ENCODE data around the gene PKDCC. TPM values are rescaled to one million over a fixed set of nuclear protein-coding genes. Genes with fewer than 3 reads are reported as not detected.

PKDCC gene
- total and polyA plus RNA-seq, 2 donors from 2014 or later = 28.1 to 52.2 TPM

DNA sequence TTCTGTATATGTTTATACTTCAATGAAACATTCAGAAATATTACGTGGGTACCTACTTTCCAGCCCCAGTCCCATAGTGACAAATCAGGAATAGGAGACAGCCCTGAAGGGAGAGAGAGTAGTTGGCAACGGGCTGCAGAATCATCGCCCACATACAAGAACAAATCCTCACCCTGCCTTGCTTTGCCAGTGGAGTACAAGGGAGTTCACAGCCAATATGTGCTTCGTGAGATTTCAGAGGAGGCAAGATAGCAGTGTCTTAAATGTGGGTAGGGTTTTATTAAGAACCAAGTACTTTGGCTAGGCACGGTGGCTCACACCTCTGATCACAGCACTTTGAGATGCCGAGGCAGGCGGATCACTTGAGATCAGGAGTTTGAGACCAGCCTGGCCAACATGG is 40.3 kb upstream of the PKDCC start:
- Histone ChIP-seq H3K36me3 (ENCODE audit: control insufficient read depth in 2 of 3, insufficient read depth in 3 of 3, low read length in 3 of 3) (no peaks in the 10 kb centered on the region), H3K27ac (ENCODE audit: low read depth in 2 of 2, low read length in 2 of 2) (no peak overlapping the region), H3K27me3 (ENCODE audit: control insufficient read depth, insufficient read depth, low read length) (no peaks in the 10 kb centered on the region), H3K4me1 (ENCODE audit: control insufficient read depth in 2 of 3, insufficient read depth in 2 of 3, low read depth in 1 of 3, low read length in 3 of 3) (peaks cover 0 to 7% (median 2%) of the 10 kb centered on the region in 3 donors), H3K9me3 (ENCODE audit: control insufficient read depth in 2 of 3, insufficient read depth in 1 of 3, low read length in 3 of 3) (no peaks in the 10 kb centered on the region), H3K4me3 (ENCODE audit: low read length in 3 of 3) (no peak overlapping the region), H3K9ac (ENCODE audit: low read length in 3 of 3) (no peak overlapping the region)
- DNase-seq (no peak), FAIRE-seq (no peak)
- TF ChIP-seq, protein P1, sequence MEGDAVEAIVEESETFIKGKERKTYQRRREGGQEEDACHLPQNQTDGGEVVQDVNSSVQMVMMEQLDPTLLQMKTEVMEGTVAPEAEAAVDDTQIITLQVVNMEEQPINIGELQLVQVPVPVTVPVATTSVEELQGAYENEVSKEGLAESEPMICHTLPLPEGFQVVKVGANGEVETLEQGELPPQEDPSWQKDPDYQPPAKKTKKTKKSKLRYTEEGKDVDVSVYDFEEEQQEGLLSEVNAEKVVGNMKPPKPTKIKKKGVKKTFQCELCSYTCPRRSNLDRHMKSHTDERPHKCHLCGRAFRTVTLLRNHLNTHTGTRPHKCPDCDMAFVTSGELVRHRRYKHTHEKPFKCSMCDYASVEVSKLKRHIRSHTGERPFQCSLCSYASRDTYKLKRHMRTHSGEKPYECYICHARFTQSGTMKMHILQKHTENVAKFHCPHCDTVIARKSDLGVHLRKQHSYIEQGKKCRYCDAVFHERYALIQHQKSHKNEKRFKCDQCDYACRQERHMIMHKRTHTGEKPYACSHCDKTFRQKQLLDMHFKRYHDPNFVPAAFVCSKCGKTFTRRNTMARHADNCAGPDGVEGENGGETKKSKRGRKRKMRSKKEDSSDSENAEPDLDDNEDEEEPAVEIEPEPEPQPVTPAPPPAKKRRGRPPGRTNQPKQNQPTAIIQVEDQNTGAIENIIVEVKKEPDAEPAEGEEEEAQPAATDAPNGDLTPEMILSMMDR (IDR thresholded peaks at IDR 0.05; ENCODE audit: borderline replicate concordance, extremely low read depth, insufficient read depth) = no peak
- intact Hi-C loops (cut with DNase I) = no loop called here

DNA sequence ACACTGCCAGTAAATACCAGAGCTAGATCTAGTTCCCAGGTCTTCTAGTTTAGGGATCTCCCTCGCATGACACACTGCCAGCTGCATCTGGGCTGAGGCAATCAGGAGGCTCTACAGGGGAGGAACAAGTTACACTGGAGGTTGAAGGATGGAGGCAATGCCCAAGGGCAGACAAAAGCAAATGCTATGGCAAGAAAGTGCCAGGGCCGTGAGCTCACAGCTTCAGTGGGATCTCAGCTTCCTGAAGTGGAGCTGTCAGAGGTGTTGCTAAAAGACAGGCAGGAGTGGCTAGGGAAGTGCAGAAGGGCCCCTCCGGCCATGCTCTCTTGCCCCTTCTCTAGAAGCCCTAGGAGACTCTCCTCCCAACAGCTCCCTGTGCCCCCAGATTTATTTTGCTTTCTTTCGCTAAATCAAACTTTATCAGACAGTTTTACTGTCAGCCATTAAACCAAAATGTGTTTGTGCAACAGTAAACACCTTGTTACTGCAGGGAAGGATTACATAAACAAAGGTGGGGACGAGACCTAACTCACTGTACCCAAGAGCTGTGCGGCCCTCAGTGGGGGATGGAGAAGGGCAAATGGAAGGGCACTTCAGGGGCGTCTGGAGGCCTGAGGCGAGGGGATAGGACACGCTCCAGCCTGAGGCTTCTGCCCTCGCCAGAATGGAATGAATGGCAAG is 39.4 kb upstream of the PKDCC start:
- Histone ChIP-seq H3K27me3 (ENCODE audit: control insufficient read depth, insufficient read depth, low read length) (no peaks in the 10 kb centered on the region), H3K36me3 (ENCODE audit: control insufficient read depth in 2 of 3, insufficient read depth in 3 of 3, low read length in 3 of 3) (no peaks in the 10 kb centered on the region), H3K4me1 (ENCODE audit: control insufficient read depth in 2 of 3, insufficient read depth in 2 of 3, low read depth in 1 of 3, low read length in 3 of 3) (peaks cover 0 to 7% (median 2%) of the 10 kb centered on the region in 3 donors), H3K4me3 (ENCODE audit: low read length in 3 of 3) (no peak overlapping the region), H3K27ac (ENCODE audit: low read depth in 2 of 2, low read length in 2 of 2) (no peak overlapping the region), H3K9me3 (ENCODE audit: control insufficient read depth in 2 of 3, insufficient read depth in 1 of 3, low read length in 3 of 3) (no peaks in the 10 kb centered on the region), H3K9ac (ENCODE audit: low read length in 3 of 3) (no peak overlapping the region)
- peak in 4 of 5 donors; percentile 64 to 93 (median 80) for DNase-seq
- FAIRE-seq = no peak
- intact Hi-C loops (cut with DNase I) = no loop called here
- TF ChIP-seq, protein P1 (IDR thresholded peaks at IDR 0.05; ENCODE audit: borderline replicate concordance, extremely low read depth, insufficient read depth) = no peak

DNA sequence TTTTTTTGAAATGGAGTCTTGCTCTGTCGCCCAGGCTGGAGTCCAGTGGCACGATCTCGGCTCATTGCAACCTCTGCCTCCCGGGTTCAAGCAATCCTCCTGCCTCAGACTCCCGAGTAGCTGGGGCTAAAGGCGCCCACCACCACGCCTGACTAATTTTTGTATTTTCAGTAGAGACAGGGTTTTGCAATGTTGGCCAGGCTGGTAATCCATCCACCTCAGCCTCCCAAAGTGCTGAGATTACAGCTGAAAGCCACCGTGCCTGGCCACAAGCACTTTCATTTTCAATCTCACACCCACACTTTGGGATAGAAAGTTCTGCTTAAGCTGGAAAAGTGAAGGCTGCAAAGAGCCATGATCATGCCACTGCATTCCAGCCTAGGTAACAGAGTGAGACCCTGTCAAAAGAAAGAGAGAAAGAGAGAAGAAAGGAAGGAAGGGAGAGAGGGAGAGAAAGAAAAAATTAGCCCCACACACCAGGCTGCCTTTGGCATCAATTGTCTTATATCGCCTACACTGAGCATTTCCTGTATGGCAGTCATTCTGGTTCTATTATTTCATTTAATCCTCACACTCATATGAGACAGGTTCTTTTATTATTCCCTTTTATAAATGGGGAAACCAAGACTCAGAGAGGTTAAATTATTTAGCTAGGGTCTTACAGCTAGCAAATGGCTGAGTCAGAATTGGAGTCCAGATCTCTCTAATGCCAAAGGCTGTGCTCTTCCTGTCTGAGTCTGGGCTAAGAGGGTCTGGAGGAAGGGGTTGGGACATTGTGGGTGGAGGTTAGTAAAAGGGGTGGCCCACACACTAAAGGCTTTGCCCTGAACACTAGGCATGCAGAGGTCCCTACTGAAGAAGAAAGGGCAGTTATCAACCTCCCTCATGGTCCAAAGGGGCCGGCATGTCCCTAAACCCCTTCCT is 37.9 kb upstream of the PKDCC start:
- intact Hi-C loops (cut with DNase I) = no loop called here
- no peaks in the 10 kb centered on the region for H3K27me3 ChIP-seq (ENCODE audit: control insufficient read depth, insufficient read depth, low read length)
- FAIRE-seq (no peak), DNase-seq (peak in 1 of 5 donors; percentile 13)
- H3K4me3 ChIP-seq (ENCODE audit: low read length in 3 of 3) = no peak overlapping the region
- H3K9me3 ChIP-seq (ENCODE audit: control insufficient read depth in 2 of 3, insufficient read depth in 1 of 3, low read length in 3 of 3) = no peaks in the 10 kb centered on the region
- TF ChIP-seq, protein P1 (IDR thresholded peaks at IDR 0.05; ENCODE audit: borderline replicate concordance, extremely low read depth, insufficient read depth) = no peak
- H3K4me1 ChIP-seq (ENCODE audit: control insufficient read depth in 2 of 3, insufficient read depth in 2 of 3, low read depth in 1 of 3, low read length in 3 of 3) = peaks cover 0 to 7% (median 2%) of the 10 kb centered on the region in 3 donors
- no peak overlapping the region for H3K9ac ChIP-seq (ENCODE audit: low read length in 3 of 3)
- H3K36me3 ChIP-seq (ENCODE audit: control insufficient read depth in 2 of 3, insufficient read depth in 3 of 3, low read length in 3 of 3) = no peaks in the 10 kb centered on the region
- H3K27ac ChIP-seq (ENCODE audit: low read depth in 2 of 2, low read length in 2 of 2) = no peak overlapping the region

Measured in kidney (tissue), 14 donors.